Activated CD4-positive, alpha-beta memory T cell treated with anti-CD3 and anti-CD28 coated beads for 36 hours (primary cell): ENCODE results near the gene GRM8. TPM values are rescaled to one million over a fixed set of nuclear protein-coding genes. Genes with fewer than 3 reads are reported as not detected.
"Not testable (repeated sequence)": the region's sequence is repeated elsewhere in the genome, so short reads cannot be mapped to it uniquely, and the experiment has no call there.

Experiments
- CTCF ChIA-PET: fragments of 350-600 bp; sonication (Branson Sonifier 250); formaldehyde crosslinking; loops from one replicate; lab custom pipeline; 2021; ENCODE audit warnings: antibody characterized with exemption, inconsistent platforms; lab: Charles Lee
- POLR2A ChIA-PET: fragments of 350-600 bp; sonication (Branson Sonifier 250); formaldehyde crosslinking; loops from one replicate; lab custom pipeline; 2021; ENCODE audit warnings: antibody characterized with exemption; lab: Charles Lee
- DNase-seq: peaks from one replicate; pipeline ENCODE4 v3.0.0-alpha.2; 2020
- H3K27ac Mint-ChIP-seq: one replicate; pipeline ENCODE4 v1.8.0; 2021; ENCODE audit warnings: mixed read lengths
- H3K27me3 Mint-ChIP-seq: one replicate; pipeline ENCODE4 v1.8.0; 2021; ENCODE audit warnings: mixed read lengths
- H3K36me3 Mint-ChIP-seq: one replicate; pipeline ENCODE4 v1.8.0; 2021; ENCODE audit warnings: mixed read lengths
- H3K4me1 Mint-ChIP-seq: one replicate; pipeline ENCODE4 v1.8.0; 2021; ENCODE audit warnings: low read depth, mixed read lengths
- H3K4me3 Mint-ChIP-seq: one replicate; pipeline ENCODE4 v1.8.0; 2021; ENCODE audit warnings: mild to moderate bottlenecking, mixed read lengths
- H3K9me3 Mint-ChIP-seq: one replicate; pipeline ENCODE4 v1.8.0; 2021; ENCODE audit warnings: mixed read lengths
- intact Hi-C: fragments of 100-400 bp; cut with micrococcal nuclease; formaldehyde crosslinking; loops from one replicate; pipeline ENCODE4 v1.15.1; 2023
- total RNA-seq, 2 experiments: library from RNA; stranded (reverse); gene quantifications; one replicate each; pipeline ENCODE4 v1.2.3, GENCODE V29; 2021

GRM8 gene
- total RNA-seq, 2 experiments from 2014 or later: not detected

DNA sequence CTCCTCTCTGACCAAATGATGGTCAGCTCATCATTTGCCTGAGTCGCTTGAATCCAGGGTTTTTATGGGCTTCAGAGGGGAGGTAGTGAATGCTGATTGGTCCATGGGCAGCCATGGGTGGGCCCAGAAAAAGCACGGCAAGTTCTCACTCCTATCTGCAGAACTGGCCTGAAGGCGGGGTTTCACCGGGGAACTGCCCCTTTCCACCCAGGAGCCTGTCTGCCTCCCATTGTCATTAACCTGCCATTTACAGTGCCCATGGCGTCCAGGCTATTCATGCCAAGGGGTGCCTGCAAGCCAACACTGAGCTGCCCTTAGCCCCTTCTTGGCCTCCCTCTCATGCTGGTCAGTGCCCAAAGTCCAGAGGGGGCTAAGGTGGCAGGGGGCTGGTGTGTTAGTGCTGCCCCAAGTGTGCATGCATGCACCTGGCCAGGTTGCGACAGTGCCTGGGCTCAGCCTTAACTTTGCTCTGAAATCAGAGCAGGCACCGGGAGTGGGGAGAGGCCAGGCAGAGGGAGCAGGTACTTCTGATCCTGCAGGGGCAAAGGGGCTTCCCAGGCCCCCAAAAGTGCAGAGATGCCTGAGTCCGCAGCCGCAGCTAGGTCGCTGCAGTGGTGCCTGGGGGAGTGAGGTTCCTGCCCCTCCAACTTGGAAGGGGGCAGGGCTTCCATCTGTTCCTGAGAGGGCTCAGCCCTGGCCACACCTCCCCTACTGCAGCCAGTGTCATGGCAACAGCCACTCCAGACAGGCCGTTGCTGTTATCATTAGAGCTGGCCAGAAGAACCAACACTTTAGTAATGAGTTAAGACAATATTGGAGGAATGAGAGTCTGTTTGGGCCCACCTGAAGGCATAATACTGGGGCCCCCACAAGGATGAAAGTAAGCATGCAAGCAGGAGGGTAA lies 561.6 kb downstream of the GRM8 start:
- DNase-seq: no peak
- POLR2A ChIA-PET: no interaction called here
- Mint-ChIP-seq H3K36me3 (no peaks in the 10 kb centered on the region), H3K4me3 (no peak overlapping the region), H3K27me3 (peaks cover 2% of the 10 kb centered on the region), H3K4me1 (no peaks in the 10 kb centered on the region), H3K9me3 (no peaks in the 10 kb centered on the region), H3K27ac (no peak overlapping the region)
- intact Hi-C loops: no loop called here
- CTCF ChIA-PET: no interaction called here

DNA sequence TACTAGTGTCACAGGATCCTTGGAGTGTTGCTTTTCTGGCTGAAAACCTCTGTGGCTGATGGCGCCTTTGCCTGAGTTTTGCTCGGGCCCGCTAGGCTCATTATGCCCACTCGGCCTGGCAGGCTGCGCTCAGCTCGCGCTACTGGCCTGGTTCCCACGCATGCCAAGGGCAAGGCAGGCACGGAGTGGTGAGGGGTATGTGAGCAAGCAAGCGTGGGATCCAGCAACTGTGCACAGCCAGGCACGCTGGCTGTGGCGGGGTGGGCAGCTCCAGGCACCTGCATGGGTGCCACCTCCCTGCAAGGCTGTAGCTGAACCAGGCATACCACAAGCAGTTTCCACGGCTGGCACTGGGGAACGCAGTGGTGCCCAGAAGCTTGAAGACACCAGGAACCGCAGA lies 562.6 kb downstream of the GRM8 start:
- H3K27ac Mint-ChIP-seq: no peak overlapping the region
- ChIA-PET CTCF (no interaction called here), POLR2A (no interaction called here)
- H3K36me3 Mint-ChIP-seq: no peaks in the 10 kb centered on the region
- H3K27me3 Mint-ChIP-seq: peaks cover 2% of the 10 kb centered on the region
- no peak overlapping the region for H3K4me3 Mint-ChIP-seq
- H3K9me3 Mint-ChIP-seq: no peaks in the 10 kb centered on the region
- no peak for DNase-seq
- H3K4me1 Mint-ChIP-seq: no peaks in the 10 kb centered on the region
- intact Hi-C loops: no loop called here

DNA sequence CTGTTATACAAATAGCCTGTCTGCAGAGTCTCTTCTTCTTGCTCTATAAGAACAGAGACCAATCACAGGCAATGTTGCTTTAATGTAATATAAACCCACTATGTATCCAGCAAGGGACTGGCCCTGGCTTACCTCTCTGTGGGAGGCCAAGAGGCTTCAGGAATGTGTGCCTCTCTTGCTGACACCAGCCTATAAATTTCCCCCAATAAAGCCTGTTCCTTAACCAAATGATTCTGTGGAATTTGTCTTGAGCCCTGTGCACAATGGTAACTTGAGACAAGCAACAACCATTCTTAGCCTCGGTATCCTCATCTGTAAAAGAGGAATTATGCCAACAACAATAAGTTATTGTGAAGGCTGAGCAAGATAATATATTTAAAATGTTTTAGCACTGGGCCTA lies 563.7 kb downstream of the GRM8 start:
- intact Hi-C loops: no loop called here
- Mint-ChIP-seq H3K27ac (no peak overlapping the region), H3K4me3 (no peak overlapping the region), H3K36me3 (no peaks in the 10 kb centered on the region), H3K9me3 (no peaks in the 10 kb centered on the region), H3K27me3 (peaks cover 2% of the 10 kb centered on the region), H3K4me1 (no peaks in the 10 kb centered on the region)
- CTCF ChIA-PET: no interaction called here
- POLR2A ChIA-PET: no interaction called here
- DNase-seq: no peak

DNA sequence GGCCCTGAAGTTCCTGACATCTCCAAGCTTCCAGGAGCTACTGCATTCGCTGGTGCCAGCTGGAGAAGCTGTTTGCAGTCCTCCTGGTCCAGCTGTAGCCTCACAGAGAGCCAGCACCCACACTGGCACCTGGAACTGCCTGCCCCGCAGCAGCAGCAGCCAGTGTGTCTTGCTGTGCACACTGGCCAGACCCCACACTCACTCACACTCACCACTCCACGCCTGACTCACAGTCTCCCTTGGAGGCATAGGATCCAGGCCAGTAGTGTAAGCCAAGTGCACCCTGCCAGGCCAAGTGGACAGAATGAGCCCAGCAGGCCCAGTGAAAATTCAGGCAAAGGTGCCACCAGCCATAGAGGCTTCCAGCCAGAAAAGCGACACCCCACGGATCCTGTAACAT lies 566.3 kb downstream of the GRM8 start:
- intact Hi-C loops: no loop called here
- Mint-ChIP-seq H3K4me1 (no peaks in the 10 kb centered on the region), H3K9me3 (no peaks in the 10 kb centered on the region), H3K27ac (no peak overlapping the region), H3K36me3 (no peaks in the 10 kb centered on the region), H3K27me3 (peaks cover 2% of the 10 kb centered on the region), H3K4me3 (no peak overlapping the region)
- POLR2A ChIA-PET: no interaction called here
- DNase-seq: no peak
- CTCF ChIA-PET: interaction anchor here (0.6 kb wide), 1 partner anchor 43 kb away, joined by 5 read pairs; no protein-coding TSS in a partner anchor

DNA sequence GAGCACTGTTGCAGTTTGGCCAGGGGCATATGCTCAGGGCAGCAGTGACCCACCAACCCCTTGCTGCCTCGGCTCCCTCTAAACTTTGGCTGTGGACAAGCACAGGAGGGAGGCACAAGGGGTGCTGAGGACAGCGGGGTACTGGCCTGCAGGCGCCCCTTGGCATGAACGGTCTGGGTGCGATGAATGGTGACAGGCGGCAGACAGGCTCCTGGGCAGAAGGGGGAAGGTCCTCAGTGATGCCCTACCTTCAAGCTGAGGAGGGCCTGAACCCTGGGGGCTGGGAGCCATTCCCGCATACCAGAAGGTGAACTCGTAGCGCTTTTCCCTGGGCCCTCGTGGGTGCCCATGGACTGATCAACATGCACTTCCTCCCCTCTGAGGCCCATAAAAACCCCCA lies 567.1 kb downstream of the GRM8 start:
- CTCF ChIA-PET: no interaction called here
- Mint-ChIP-seq H3K4me1 (no peaks in the 10 kb centered on the region), H3K36me3 (no peaks in the 10 kb centered on the region), H3K9me3 (no peaks in the 10 kb centered on the region), H3K27me3 (peaks cover 2% of the 10 kb centered on the region), H3K4me3 (no peak overlapping the region), H3K27ac (no peak overlapping the region)
- no peak for DNase-seq
- intact Hi-C loops: no loop called here
- POLR2A ChIA-PET: no interaction called here

DNA sequence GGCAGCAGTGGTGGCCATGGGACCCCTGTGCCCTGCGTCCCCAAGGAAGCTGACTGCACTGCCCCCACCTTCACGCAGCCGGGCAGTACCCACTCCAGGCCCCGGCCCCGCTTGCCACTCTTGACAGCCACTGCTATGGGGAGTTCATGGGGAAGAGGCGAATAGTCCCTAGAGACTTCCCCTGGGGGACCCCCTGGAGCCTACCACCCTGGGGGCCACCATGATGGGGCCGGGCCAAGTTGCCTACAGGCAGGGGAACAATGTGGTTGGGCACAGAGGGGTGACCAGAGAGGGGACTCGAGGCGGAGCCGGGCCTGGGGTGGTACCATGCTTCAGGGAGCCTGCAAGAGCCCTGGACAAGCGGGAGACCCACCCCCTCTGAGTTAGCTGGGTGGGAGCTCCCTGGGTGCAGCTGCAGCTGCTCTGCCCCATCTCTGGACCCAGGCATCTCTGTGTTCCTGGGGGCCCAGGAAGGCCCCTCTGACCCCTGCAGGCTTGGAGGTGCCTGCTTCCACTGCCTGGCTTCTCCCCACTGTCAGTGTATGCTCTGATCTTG lies 567.6 kb downstream of the GRM8 start:
- H3K4me3 Mint-ChIP-seq: no peak overlapping the region
- peaks cover 2% of the 10 kb centered on the region for H3K27me3 Mint-ChIP-seq
- intact Hi-C loops: no loop called here
- DNase-seq: no peak
- CTCF ChIA-PET: no interaction called here
- no peaks in the 10 kb centered on the region for H3K4me1 Mint-ChIP-seq
- no peaks in the 10 kb centered on the region for H3K36me3 Mint-ChIP-seq
- no peaks in the 10 kb centered on the region for H3K9me3 Mint-ChIP-seq
- H3K27ac Mint-ChIP-seq: no peak overlapping the region
- POLR2A ChIA-PET: no interaction called here

DNA sequence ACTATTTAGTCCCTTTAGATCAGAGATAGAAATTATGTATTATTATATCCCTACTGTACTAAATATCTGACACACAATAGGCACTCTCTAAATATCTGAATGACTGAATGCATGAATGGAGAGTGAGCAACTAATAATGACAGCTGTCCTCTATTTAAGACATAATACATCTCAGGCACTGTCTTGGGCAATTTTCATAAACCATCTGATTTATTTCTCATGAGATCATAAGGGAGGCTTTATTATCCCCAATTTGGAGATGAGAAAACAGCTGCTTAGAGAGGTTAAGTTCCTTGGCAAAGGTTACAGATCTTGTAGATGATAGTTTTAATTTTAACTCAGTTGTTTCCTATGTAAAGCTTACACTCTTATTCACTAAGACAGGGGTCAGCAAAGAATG lies 570.6 kb downstream of the GRM8 start:
- no peaks in the 10 kb centered on the region for H3K4me1 Mint-ChIP-seq
- no peaks in the 10 kb centered on the region for H3K9me3 Mint-ChIP-seq
- no peak overlapping the region for H3K4me3 Mint-ChIP-seq
- H3K27ac Mint-ChIP-seq: no peak overlapping the region
- intact Hi-C loops: no loop called here
- ChIA-PET CTCF (no interaction called here), POLR2A (no interaction called here)
- no peak for DNase-seq
- no peaks in the 10 kb centered on the region for H3K36me3 Mint-ChIP-seq
- no peaks in the 10 kb centered on the region for H3K27me3 Mint-ChIP-seq

DNA sequence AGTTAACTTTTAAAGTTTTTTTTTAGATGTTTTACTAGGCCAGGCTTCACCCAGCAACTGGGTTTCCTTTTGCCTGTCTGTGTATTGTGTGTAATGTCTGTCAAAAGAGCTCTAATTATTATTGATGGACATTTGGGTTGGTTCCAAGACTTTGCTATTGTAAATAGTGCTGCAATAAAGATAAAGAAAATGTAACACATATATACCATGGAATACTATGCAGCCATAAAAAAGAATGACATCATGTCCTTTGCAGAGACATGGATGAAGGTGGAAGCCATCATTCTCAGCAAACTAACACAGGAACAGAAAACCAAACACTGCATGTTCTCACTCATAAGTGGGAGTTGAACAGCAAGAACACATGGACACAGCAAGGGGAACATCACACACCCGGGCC lies 584.0 kb downstream of the GRM8 start:
- H3K36me3 Mint-ChIP-seq, H3K9me3 Mint-ChIP-seq, H3K4me1 Mint-ChIP-seq, POLR2A ChIA-PET, H3K27me3 Mint-ChIP-seq, H3K27ac Mint-ChIP-seq, CTCF ChIA-PET, intact Hi-C loops, DNase-seq, H3K4me3 Mint-ChIP-seq: not testable (repeated sequence)

DNA sequence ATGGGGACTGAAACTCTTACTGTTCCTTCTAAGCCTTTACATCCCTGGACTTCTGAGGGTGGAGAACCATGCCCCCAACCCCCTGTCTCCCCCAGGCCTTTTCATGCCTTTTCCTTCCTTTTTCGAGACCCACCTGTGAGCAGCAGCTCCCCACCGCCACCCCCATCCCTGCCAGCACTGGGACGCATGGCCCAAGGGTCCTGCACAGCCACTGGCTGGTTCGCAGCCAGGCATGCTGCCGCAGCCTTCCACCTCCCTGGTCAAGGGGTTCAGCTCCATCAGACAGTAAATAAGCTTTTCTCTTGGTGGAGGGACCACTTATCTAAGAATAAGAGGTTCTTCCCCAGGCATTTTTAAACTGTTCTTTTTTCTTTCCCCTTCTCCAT lies 584.4 kb downstream of the GRM8 start:
- no peak overlapping the region for H3K27ac Mint-ChIP-seq
- H3K36me3 Mint-ChIP-seq: no peaks in the 10 kb centered on the region
- intact Hi-C loops: no loop called here
- no peaks in the 10 kb centered on the region for H3K9me3 Mint-ChIP-seq
- ChIA-PET CTCF (no interaction called here), POLR2A (no interaction called here)
- no peaks in the 10 kb centered on the region for H3K4me1 Mint-ChIP-seq
- no peaks in the 10 kb centered on the region for H3K27me3 Mint-ChIP-seq
- no peak overlapping the region for H3K4me3 Mint-ChIP-seq
- no peak for DNase-seq

DNA sequence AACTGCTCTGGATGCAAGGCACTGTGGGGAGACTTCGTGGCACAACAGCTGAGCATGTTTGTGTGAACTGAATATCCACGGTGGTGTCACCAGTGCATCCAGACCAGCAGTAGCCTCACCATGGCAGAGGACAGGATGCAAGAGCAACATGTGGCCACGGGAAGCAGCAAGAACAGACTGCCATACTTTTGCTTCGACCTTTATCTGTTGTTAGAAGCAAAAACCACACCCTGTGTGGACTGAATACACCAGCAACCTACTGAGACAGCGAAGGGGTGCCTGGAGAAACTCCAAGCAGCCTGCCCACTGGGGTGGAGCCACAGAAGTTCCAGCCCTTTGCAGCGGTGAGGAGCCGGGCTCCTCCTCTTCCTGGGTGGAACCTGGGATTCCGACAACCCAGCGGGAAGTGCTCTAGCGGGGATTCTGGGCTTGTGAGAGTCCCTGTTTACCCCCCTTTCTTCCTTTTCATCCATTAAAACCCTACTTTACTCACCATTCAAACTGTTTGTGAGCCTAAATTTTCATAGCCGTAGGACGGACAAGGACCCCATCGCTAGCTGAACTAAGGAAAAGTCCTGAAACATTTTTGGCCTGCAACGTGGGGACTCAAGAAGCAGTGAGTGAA lies 584.9 kb downstream of the GRM8 start:
- Mint-ChIP-seq H3K4me1 (no peaks in the 10 kb centered on the region), H3K27me3 (no peaks in the 10 kb centered on the region), H3K9me3 (no peaks in the 10 kb centered on the region)

DNA sequence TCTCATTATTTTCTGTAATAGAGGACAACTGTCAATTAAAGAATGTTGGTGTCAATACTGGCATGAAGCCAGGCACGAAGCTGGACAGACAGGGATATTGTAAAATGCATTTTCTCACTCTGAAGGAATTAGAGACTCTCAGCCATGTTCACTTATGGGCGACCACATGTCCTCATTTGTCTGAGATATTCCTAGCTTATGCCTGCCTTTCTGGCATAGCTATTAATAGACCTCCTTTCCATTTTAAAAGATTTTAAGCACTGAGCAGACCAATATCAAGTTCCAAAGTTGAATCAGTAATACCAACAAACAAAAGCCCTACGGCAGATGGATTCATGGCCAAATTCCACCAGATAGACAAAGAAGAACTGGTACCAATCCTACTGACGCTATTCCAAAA lies 589.9 kb downstream of the GRM8 start:
- POLR2A ChIA-PET: no interaction called here
- H3K9me3 Mint-ChIP-seq: no peaks in the 10 kb centered on the region
- no peaks in the 10 kb centered on the region for H3K4me1 Mint-ChIP-seq
- H3K27ac Mint-ChIP-seq: no peak overlapping the region
- H3K36me3 Mint-ChIP-seq: no peaks in the 10 kb centered on the region
- intact Hi-C loops: no loop called here
- CTCF ChIA-PET: no interaction called here
- no peak overlapping the region for H3K4me3 Mint-ChIP-seq
- no peak for DNase-seq
- peaks cover 1% of the 10 kb centered on the region for H3K27me3 Mint-ChIP-seq

More for the DNA sequence above, 584.9 kb downstream of the GRM8 start:
- intact Hi-C loops: no loop called here
- DNase-seq: no peak
- Mint-ChIP-seq H3K27ac (no peak overlapping the region), H3K36me3 (no peaks in the 10 kb centered on the region), H3K4me3 (no peak overlapping the region)
- POLR2A ChIA-PET: no interaction called here
- CTCF ChIA-PET: no interaction called here

DNA sequence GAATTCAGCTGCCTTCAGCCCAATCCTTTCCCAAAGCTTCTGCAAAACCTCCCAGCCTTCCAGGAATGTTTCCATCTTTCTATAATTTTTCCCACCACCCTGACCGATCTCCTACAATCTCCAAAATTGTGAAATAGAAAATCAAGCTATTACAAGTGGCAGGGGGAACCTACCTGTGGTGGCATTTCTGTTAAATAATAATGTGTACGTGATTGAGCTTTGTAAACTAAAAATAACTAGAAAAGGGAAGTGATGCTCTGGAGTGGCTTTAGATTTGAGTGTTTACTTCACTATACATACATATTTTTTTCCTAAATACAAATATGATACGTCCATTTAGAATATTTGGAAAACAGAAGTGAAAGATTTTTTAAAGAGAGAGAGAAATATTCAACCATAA lies 593.6 kb downstream of the GRM8 start:
- CTCF ChIA-PET: no interaction called here
- Mint-ChIP-seq H3K27me3 (peaks cover 1% of the 10 kb centered on the region), H3K4me1 (no peaks in the 10 kb centered on the region), H3K36me3 (no peaks in the 10 kb centered on the region), H3K4me3 (no peak overlapping the region), H3K27ac (no peak overlapping the region), H3K9me3 (no peaks in the 10 kb centered on the region)
- intact Hi-C loops: no loop called here
- POLR2A ChIA-PET: no interaction called here
- DNase-seq: no peak
